Activated naive CD4-positive, alpha-beta T cell (primary cell): ENCODE data around the gene SPRED3.
"Not testable (repeated sequence)": the region's sequence is repeated elsewhere in the genome, so short reads cannot be mapped to it uniquely, and the experiment has no call there.

Experiments used
- DNase-seq, 4 experiments: peaks; one replicate each; lab custom pipeline; 2025; lab: John Stamatoyannopoulos, UW

The SPRED3 gene, protein sequence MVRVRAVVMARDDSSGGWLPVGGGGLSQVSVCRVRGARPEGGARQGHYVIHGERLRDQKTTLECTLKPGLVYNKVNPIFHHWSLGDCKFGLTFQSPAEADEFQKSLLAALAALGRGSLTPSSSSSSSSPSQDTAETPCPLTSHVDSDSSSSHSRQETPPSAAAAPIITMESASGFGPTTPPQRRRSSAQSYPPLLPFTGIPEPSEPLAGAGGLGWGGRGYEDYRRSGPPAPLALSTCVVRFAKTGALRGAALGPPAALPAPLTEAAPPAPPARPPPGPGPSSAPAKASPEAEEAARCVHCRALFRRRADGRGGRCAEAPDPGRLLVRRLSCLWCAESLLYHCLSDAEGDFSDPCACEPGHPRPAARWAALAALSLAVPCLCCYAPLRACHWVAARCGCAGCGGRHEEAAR

DNA sequence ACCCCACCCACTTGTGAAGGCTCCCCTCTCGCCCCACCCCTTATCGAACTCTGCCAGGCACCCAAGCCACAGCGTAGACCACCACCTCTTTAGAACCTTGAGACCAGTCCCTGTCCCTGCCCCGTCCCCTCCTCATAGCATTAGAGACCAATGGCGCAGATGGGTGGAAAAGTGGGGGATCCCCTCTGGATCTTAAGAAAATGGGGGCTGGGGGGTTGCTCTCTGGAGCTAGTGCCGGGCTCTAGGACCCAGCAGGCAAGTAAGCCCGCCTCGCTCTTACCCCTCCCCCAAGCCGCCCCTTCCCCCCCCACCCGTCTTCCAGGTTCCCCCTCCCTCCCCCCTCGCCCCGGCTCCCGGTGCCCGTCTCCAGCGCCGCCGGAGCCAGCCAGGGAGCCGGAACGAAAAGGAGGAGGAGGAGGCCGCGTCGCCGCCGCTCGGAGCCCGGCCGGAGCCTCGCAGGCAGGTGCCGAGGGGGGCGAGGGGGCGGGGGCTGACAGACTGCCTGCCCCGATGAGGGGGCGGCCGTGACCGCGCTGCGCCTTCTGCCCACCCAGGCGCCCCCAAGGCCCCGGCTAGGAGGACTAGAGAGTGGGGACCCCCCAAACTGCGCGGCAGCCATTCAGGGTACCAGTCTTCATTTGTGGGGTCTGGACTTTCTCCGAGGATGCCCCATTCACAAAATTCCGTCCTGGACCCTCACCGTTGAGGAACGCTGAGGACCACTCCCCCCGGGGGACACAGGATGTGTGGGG, at the start of gene SPRED3:
TSS of gene SPRED3 (plus strand) at position 349 of the 752 bp plus-strand sequence. CDS start 1,606 bp downstream, outside the sequence.
- DNase-seq, result peak in 1 of 4 experiments; percentile 23

DNA sequence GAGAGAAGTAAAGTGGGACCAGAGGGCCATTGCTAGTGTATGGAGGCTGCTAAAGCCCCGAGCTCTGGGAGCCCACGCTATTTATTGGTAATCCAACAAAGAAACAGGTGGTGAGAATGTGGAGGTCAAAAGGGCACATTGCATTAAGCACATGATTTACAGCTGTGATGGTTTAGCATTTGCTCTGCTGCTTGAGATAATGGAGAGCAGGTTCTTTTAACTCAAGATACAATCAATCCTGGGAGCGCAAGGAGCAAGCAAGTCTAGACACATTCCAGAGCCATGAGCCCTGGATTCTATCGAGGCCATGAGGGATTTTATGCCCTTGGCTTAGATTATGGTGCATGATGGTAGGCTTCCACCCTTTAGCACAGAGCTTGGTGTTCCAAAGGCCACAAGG, 49.5 kb upstream of the SPRED3 start:
- DNase-seq, result not testable (repeated sequence)

DNA sequence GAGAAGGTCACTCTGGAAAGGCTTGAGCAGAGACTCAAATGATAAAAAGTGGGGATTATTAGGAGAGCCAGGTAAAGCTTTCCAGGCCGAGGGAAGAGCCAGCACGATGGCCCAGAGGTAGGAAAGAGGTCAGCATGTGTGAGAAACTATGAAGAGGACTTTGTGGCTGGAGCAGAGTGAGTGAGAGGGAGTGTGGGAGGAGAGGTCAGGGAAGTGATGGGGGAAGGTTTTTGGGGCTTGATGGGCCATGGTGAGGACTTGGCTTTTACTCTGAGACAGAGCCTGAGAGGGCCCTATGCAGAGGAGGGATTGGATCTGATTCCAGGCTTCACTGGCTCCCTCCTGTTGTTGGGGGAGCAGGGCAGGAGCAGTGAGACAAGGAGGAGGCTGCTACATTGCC, 47.6 kb upstream of the SPRED3 start:
- no peak for DNase-seq

DNA sequence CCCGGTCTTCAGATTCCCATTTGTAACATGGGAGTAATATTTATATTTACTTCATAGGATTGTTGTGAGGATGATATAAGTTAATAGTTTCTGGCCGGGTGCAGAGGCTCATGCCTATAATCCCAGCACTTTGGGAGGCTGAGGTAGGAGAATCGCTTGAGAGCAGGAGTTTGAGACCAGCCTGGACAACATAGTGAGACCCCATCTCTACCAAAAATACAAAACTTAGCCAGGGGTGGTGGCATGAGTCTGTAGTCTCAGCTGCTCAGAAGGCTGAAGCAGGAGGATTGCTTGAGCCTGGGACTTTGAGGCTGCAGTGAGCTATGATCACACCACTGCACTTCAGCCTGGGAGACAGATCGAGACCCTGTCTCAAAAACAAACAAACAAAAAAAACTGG, 41.7 kb upstream of the SPRED3 start:
- no peak for DNase-seq

DNA sequence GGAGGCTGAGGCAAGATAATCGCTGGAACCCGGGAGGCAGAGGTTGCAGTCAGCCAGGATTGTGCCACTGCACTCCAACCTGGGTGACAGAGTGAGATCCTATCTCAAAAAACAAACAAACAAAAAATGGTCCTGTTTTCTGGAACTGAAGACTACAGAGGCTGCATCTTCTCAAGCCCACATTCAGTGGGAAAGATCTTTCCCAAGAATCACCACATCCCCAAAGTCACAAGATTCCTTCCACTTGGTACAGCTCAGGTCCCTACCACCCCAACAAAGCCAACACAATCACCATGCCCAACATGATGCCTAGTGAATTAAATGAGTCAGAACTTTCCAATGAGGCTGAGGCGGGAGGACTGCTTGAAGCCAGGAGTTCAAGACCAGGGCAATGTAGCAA, 37.6 kb upstream of the SPRED3 start:
- no peak for DNase-seq

DNA sequence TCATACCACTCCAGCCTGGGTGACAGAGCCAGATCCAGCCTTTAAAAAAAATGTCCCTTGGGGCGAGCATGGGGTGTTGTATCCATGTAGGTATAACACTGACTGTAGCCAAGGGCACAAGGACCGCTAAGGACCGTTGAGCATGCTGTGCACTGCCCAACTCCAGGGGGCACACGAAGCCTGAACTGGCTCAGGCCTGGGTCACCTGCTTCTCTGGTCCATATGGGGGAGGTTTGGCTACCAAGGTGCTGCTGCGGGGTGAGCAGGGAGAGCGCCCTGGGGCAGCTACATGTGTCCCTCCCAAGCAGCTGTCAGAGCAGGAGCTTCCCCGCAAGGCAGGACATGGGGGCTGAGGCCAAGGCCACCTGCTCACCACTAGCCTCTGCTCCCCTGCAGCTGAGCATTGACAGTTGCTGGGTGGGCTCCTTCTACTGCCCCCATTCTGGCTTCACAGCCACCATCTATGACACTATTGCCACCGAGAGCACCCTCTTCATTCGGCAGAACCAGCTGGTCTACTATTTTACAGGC, 36.6 kb upstream of the SPRED3 start:
- no peak for DNase-seq

DNA sequence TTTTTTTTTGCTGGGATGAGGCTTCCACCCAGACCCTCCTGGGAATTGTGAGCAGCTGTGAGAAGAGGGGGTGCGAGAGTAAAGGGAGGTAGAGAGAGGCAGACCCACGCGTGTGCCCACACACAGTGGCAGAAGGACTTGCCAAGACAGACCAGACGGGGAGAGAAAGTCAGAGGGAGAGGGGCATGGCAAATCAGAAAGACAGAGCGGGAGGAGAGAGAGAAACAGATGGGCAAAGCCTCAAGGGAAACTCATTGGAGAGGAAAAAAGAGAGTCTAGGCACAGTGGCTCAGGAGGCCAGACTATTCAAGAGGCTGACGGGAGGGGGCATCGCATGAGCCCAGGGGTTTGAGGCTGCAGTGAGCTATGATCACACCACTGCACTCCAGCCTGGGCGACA, 35.9 kb upstream of the SPRED3 start:
- no peak for DNase-seq

DNA sequence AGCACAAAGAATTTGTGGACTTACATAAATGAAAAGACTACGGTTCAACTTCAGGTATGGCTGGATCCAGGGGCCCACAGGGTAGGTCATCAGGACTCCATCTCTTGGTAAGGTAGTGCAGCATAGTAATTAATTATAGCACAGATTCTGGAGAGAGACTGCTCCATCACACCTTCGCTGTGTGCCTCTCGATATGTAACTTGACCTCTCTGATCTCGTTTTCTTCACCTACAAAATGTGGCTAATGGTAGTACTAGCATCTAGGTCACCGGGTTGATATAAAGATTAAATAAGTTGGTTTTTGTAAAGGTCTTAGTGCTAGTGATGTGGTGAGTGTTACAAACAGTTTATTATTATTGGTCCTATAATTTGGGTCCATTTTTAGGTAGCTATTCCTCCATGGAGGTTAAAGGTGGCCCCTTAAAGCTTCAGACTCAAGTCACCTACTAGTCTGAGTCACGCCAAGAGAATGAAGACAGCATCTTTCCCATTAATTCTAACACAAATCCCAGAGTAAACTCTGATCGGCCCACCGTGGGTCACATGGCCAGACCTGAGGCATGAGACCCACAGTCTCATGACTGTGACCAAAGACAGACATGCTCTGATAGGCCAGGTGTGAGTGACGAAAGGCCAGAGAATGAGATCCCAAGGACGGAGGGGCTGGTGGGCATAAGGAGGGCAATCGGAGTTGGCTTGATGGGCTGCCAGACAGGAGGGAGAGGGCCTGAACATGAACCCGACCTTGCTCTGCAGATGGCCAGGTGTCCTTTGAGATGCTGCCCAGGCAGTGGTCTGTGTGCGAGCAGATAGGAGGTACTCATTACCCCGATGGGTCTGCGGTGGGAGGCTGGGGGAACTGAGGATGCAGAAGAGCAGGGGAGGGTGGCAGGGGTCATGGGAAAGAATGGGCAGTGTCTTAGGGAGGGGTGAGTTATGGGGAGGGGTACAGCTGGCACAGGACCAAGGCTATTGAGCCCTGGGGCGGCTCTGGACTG, 32.5 kb upstream of the SPRED3 start:
- DNase-seq, result no peak

DNA sequence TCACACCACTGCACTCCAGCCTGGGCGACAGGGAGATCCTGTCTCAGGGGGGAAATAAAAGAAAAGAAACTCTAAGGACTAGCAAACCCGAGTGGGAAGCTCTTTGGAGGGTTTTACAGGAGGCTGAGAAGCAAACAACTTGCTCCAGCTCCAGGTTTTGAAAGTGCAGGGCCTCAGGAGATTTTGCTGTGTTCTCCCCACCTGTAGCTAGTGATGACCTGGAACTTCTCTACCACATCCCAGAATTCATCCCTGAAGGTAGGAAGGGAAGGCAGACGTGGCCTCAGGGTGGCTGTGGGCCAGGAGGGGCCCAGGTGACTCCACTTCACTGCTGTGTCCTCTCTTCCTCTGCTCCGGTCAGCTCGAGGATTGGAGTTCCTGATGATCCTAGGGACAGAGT, 30.4 kb upstream of the SPRED3 start:
- DNase-seq, result no peak

DNA sequence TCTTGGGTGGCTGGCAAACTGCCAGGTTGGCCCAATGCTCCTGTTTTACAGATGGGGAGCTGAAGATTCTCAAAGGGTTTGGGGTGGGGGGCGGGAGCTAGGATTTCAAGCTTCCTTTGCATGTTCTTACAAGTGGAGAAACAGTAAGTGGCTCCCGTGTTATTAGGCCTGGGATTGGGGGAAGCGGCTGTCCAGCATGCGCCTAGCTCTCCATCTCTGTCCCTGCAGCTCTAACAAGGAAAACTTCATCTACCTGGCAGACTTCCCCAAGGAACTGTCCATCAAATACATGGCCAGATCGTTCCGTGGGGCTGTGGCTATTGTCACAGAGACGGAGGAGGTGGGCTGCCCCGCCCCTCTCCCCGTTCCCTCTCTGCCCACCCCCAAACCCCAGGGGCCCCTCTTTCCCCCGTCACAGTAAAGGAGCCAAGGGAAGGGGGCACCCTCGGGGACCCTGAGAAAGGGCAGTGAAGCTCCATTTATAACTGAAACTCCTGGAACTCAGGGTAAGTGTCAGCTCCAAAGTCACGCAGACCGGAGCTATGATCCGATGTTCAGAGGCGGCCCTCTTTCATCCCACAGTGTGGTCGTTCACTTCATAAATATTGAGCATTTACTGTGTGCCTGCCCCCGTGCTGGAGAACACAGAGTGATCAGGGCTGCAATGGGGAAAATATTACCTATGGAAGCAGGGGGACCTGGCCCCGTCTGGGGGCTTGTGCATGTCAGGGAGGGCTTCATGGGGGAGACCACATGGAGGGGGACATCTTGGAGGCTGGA, 29.1 kb upstream of the SPRED3 start:
- no peak for DNase-seq

DNA sequence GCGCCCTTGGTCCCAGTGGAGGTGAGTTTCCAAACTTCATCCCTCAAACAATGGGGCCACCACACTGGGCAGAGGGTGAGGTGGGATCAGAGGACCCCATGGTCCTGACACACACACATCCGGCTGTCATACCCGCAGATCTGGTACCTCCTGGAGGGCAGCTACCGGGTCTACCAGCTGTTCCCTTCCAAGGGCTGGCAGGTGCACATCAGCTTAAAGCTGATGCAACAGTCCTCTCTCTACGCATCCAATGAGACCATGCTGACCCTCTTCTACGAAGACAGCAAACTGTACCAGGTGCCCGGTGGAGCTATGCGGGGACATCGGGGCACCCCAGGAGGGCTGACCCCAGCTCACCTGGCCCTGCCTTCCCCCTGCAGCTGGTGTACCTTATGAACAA, 28.1 kb upstream of the SPRED3 start:
- DNase-seq, result no peak

DNA sequence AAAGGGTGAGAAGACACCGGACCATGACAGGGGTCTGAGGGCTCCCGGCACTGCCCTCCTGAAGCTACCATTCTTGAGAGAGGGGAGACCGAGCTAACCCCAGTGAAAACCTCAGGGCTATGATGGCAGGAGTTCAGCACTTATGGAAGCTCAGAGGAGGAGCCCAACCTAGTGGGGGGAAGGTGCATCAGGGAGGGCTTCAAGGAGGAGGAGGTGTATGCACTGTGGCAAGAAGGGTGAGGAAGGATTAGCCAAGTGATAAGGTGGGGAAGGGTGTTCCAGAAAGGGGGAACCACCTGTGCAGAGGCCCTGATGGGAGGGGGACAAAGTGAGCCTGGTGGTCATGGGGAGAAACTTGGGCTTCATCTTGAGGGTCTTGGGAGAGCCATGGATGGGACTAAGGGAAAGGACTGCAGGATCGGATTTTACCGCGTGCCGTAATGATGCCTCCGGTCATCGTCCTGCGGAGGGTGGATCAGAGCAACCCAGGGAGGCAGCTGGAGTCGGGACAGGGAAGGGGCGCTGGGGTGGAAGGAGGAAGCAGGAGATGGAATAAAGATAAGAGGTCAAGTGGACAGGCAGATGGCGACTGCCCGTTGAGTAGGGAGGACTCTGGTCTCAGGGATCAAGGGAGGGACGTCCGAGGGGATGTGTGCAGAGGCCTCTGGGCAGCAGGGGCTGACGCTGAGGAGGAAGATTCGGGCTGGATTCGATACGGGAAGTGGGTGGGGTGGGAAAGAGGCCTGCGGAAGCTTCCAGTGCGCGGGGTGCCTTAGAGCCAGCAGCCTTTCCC, 27.5 kb upstream of the SPRED3 start:
- DNase-seq, result no peak

DNA sequence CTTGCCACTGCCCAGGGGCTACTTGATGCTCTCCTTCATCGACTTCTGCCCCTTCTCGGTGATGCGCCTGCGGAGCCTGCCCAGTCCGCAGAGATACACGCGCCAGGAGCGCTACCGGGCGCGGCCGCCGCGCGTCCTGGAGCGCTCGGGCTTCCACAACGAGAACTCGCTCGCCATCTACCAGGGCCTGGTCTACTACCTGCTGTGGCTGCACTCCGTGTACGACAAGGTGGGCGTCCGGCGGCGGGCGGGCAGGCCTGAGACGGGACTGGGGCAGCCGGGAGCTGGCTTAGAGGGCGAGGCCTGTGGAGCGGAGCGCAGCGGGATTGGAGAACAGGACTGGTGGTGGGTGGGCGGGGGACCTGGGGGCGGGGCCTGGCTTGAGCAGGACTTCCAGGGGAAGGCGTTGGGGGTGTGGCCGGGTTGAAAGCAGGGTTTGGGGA, 26.8 kb upstream of the SPRED3 start:
- peak in 2 of 4 experiments; percentile 25 to 49 for DNase-seq

DNA sequence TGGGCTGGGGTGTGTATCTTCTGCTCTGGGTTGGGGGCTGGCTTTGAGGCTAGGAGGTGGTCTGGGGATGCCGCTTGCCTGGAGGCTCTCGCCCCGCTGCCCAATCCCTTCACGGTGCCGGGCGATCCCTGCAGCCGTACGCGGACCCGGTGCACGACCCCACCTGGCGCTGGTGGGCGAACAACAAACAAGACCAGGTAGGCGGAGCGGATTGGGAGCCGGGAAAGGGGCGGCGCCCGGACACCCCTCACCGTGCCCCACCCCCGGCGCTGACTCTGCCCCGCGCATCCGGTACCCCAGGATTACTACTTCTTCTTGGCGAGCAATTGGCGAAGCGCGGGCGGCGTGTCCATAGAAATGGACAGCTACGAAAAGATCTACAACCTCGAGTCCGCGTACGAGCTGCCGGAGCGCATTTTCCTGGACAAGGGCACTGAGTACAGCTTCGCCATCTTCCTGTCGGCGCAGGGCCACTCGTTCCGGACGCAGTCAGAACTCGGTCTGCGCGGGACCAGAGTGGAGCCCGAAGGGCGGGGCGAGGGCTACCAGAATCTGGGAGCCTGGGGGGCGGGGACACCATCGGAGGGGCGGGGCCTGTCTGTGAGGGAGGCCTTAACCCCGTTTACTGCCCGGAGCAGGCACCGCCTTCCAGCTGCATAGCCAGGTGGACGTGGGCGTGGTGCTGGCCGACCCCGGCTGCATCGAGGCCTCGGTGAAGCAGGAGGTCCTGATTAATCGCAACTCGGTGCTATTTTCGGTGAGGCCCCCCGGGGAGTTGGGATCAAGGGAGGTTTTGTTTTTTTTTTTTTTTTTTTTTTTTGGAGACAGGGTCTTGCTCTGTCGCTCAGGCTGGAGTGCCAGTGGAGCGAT, 26.2 kb upstream of the SPRED3 start:
- DNase-seq, result peak in 2 of 4 experiments; percentile 7 to 47

DNA sequence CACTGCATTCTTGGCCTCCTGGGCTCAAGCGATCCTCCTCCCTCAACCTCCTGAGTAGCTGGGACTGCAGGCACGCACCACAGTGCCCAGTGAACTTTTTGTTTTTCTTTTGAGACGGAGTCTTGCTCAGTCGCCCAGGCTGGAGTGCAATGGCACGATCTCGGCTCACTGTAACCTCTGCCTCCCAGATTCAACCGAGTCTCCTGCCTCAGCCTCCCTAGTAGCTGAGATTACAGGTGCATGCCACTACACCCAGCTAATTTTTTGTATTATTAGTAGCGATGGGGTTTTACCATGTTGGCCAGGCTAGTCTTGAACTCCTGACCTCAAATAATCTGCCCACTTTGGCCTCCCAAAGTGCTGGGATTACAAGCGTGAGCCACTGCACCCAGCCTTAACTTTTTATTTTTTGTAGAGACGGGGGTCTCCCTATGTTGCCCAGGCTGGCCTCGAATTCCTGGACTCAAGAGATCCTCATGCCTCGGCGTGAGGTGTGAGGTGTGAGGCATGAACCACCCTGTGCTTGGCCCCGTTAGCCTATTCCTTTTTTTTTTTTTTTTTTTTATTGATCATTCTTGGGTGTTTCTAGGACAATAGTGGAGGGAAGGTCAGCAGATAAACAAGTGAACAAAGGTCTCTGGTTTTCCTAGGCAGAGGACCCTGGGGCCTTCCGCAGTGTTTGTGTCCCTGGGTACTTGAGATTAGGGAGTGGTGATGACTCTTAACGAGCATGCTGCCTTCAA, 25.4 kb upstream of the SPRED3 start:
- not testable (repeated sequence) for DNase-seq

DNA sequence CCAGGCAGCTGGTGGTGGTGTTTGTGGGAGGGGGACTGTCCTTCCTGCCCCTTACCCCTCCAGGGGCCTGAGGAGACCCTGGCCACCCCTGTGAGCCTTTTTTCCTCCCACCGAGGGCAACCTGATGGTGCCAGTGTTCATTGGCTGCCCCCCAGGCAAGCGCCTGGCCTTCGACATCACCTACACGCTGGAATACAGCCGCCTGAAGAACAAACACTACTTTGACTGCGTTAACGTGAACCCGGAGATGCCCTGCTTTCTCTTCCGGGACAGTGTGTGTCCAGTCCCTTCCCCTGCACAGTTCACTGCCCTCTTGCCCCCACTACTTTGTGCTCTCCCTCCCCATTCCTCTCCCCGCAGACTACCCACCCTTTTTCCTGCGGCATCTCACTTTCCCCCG, 21.5 kb upstream of the SPRED3 start:
- DNase-seq, result no peak

DNA sequence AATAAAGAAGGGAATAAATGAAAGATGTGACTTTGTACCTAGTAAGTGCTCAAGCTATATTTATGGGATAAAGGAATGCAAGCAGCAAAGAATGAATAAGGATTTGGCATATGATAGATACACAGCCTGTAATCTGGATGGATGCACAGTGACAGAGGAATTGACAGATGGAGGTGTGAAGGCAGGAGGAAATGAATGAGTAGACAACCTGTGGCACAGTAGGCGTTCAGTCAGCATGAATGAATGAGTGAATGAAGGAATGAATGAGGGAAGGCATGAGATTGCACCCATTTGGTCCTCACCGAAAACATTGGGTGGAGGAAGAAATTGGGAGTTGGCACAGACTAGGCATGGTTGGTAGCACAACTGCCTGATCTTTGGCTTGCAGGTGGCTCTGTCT, 18.9 kb upstream of the SPRED3 start:
- no peak for DNase-seq

DNA sequence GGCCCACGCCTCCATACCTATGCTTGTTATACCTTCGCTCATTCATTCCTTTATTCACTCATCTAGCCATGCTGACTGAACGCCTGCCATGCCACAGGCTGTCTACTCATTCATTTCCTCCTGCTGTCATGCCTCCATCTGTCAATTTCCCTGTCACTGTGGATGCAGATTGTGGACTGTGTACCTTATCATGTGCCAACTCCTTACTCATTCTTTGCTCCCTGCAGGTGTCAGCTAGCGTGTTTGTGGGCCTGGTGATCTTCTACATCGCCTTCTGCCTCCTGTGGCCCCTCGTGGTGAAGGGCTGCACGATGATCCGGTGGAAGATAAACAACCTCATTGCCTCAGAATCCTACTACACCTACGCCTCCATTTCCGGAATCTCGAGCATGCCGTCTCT, 18.2 kb upstream of the SPRED3 start:
- no peak for DNase-seq
